Measurements from ENCODE around the gene SIAH2.

The SIAH2 gene

DNA sequence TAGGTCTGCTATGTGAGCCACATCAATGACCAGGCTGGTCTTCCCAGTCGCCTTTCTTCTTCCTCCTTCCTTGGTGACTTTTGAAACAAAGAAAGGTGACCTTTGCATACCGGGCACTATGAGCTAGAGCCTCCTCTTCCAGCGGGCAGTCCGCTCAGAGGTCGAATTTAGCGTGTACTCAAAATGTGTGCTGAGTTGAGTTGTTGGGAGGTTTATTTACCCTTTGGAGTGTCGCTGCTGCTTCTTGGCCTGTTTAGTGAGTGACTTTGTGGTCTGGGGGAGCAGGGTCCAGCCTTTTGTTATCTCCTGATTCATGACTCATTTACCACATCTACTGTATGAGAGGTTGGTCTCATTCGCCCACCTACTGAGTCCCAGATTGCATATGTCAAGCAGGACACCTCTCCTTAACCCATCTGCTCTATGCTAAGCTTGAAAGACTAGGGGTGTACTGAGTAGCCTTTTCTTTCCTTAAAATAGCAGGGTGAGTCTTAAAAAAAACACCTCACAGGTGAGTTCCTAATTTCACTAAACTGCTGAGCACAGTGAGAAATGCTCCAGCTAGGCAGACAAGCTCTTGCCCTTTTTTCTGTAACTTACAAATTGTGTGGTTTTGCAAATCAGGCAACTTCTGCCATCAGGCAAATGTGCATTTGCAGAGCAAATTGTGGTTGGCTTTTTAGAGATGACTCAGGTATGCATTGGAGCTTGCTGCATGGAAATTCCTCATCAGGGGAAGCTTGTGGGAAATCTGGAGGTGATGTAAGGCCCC is 3.2 kb upstream of the SIAH2 start:
- TF ChIP-seq, protein P1, sequence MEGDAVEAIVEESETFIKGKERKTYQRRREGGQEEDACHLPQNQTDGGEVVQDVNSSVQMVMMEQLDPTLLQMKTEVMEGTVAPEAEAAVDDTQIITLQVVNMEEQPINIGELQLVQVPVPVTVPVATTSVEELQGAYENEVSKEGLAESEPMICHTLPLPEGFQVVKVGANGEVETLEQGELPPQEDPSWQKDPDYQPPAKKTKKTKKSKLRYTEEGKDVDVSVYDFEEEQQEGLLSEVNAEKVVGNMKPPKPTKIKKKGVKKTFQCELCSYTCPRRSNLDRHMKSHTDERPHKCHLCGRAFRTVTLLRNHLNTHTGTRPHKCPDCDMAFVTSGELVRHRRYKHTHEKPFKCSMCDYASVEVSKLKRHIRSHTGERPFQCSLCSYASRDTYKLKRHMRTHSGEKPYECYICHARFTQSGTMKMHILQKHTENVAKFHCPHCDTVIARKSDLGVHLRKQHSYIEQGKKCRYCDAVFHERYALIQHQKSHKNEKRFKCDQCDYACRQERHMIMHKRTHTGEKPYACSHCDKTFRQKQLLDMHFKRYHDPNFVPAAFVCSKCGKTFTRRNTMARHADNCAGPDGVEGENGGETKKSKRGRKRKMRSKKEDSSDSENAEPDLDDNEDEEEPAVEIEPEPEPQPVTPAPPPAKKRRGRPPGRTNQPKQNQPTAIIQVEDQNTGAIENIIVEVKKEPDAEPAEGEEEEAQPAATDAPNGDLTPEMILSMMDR (IDR thresholded peaks at IDR 0.05; ENCODE audit: low read depth, low read length, missing control alignments): no peak
- in situ Hi-C loops (cut with HindIII; ENCODE audit: low sequenced_read_pairs): no loop called here
- DNase-seq (ENCODE audit: low read depth): peak; percentile 79
- H3K4me3 ChIP-seq (ENCODE audit: low read depth, low read length): no peak overlapping the region

DNA sequence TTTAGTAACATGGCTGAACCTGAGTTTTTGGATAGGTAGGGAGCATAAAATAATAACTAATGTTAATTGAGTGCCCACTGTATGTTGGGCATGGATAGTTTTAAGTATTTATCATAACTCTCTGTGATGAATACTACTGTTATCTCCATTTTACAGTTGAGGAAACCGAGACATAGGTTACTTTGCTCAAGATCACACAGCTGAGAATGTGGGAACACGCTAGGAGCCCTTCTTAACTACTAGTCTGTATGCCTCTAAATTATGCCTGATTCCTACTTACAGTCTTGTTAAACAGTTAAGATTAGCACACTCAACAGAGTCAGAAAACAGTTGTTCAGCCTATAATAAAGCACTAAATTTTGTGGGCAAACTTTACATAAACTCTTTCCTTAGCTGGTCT is 2.0 kb upstream of the SIAH2 start:
- TF ChIP-seq, protein P1 (IDR thresholded peaks at IDR 0.05; ENCODE audit: low read depth, low read length, missing control alignments): no peak
- in situ Hi-C loops (cut with HindIII; ENCODE audit: low sequenced_read_pairs): no loop called here
- DNase-seq (ENCODE audit: low read depth): no peak
- no peak overlapping the region for H3K4me3 ChIP-seq (ENCODE audit: low read depth, low read length)

DNA sequence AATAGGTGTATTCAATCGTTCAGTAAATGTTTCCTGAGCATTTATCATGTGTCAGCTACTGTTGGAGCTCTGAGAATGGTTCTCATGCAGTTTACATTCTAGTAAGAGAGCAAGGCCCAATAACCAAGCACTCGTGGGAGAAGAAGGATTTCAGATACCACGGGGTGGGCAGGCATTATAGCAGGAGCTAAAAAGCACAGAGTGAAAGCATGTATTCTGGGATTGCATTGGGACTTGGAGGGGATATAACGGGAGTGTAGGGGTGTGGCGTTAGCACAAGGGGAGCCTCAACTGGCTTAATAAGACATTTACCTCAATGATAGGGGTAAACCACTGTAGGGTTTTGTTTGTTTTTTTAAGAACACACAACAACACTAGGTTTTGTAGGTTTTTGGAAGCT is 1.6 kb upstream of the SIAH2 start:
- in situ Hi-C loops (cut with HindIII; ENCODE audit: low sequenced_read_pairs): no loop called here
- TF ChIP-seq, protein P1 (IDR thresholded peaks at IDR 0.05; ENCODE audit: low read depth, low read length, missing control alignments): no peak
- H3K4me3 ChIP-seq (ENCODE audit: low read depth, low read length): no peak overlapping the region
- no peak for DNase-seq (ENCODE audit: low read depth)

DNA sequence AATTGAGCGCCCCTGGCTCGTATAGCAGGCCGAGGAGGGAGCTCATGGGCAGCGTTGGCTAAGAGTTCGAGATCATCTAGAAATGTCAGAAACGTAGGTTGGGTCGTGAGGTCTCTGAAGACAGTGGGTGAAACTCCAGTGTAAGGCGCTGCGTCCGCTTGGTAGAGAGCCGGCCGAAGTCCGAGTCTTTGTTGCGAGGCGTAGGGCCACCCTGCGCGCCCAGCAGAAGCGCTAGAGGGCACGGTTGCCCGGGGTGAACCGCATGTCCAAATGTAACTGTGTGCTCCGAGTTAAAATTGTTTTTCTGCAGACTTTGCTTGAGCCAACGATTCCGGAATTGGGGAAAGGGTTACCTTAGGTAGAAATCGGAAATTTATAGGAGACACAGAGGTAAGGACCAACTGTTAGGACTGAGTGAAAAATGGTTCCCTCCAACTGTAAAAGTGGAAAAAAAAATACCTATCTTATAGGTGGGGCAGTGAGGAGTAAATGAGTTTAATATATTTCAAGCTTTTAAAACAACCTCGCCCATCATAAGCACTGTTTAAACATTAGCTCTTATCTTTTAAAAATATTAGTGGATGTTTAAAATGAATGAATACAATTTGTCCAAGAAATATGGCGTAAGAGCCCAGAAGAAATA is 993 bp upstream of the SIAH2 start:
- peak overlapping the region; percentile 65 for H3K4me3 ChIP-seq (ENCODE audit: low read depth, low read length)
- TF ChIP-seq, protein P1 (IDR thresholded peaks at IDR 0.05; ENCODE audit: low read depth, low read length, missing control alignments): peak; percentile 46
- in situ Hi-C loops (cut with HindIII; ENCODE audit: low sequenced_read_pairs): no loop called here
- no peak for DNase-seq (ENCODE audit: low read depth)

DNA sequence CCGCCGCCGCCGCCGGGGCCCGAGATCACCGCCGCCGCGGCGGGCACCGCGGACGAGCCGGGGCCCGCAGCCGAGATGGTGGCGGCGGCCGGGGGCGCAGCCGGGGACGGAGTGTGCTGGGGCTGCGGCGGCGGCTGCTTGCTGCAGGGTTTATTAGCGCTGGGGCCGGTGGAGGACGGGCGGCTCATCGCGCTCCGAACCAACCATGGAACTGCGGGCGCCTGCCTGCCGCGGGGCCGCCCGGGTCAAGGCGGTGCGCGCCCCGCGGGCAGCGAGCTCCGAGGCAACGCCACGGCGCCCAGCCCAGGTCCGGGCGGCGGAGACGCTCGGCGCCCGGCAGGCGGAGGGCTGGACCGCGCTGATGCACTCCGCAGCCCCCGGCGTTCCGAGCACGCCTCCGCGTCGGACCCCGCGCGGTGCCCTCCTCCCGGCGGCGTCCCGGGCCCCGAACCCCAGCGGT is 277 bp downstream of the SIAH2 start:
- peak overlapping the region; percentile 65 for H3K4me3 ChIP-seq (ENCODE audit: low read depth, low read length)
- no peak for DNase-seq (ENCODE audit: low read depth)
- in situ Hi-C loops (cut with HindIII; ENCODE audit: low sequenced_read_pairs): no loop called here
- TF ChIP-seq, protein P1 (IDR thresholded peaks at IDR 0.05; ENCODE audit: low read depth, low read length, missing control alignments): no peak

DNA sequence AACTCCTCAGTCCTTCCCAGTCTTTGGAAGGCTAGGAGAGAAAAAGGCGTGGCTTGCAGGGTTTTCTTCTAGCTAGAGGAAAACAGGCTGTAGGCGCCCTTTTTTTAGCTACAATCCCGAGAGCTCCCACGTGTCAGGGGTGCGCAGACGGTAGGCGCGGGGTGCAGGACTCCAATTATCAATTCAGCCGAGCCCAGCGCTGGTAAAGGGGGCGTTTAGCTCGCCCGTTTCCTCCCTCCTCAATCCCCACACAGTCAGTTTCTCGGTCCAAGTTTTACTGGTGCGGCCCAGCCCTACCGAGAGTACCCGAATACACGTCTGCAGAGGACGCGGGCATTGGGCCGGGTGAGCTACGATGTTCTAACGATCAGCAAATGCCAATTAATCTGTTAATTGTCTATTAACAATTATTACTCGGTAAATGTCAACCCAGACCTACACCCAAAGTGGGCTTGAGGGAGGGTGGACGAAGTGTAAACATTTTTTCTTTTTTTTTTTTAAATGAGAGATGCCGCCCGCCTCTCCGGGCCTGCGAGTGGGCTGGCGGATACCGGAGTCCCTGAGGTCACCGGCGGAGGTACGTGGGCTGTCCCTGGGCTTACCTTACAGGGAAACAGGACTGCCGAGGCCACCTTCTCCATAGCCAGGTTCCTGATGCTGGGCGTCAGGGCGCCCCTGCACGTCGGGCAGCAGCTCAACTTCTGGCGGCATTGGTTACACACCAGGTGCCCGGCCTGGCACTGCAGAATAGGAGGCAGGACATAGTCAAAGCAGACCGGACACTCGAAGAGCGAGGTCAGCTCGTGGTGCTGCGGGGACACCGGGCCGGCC is 923 bp downstream of the SIAH2 start:
- in situ Hi-C loops (cut with HindIII; ENCODE audit: low sequenced_read_pairs): no loop called here
- H3K4me3 ChIP-seq (ENCODE audit: low read depth, low read length): peak overlapping the region; percentile 65
- TF ChIP-seq, protein P1 (IDR thresholded peaks at IDR 0.05; ENCODE audit: low read depth, low read length, missing control alignments): no peak
- no peak for DNase-seq (ENCODE audit: low read depth)
